OCI-LY3 (cell line): ENCODE measurements around the gene ZFAND3.
"Not testable (repeated sequence)": the region's sequence is repeated elsewhere in the genome, so short reads cannot be mapped to it uniquely, and the experiment has no call there.

Experiments
- H2AFZ ChIP-seq: fragments of 200-600, 300-600 bp; shearing (Covaris generic); 2 replicates; pipeline ENCODE4 v1.6.0; 2014; ENCODE audit warnings: antibody characterized with exemption, low read depth, low read length
- H3K27ac ChIP-seq: fragments of 200-600, 300-600 bp; sonication (generic); 2 replicates; pipeline ENCODE4 v1.5.1; 2014; ENCODE audit warnings: mild to moderate bottlenecking, low read length, moderate library complexity, mixed read lengths
- H3K27me3 ChIP-seq: fragments of 200-600, 300-600 bp; sonication (generic); 2 replicates; pipeline ENCODE4 v1.6.1; 2014; ENCODE audit warnings: low read depth, low read length, mixed read lengths
- H3K36me3 ChIP-seq: fragments of 200-600, 300-600 bp; sonication (generic); replicated peaks from 2 replicates; pipeline ENCODE3; 2014; ENCODE audit warnings: low read depth, low read length, mixed read lengths
- H3K4me1 ChIP-seq: fragments of 300-600, 200-600 bp; sonication (generic); 2 replicates; pipeline ENCODE4 v1.6.1; 2014; ENCODE audit warnings: low read length, mixed read lengths
- H3K4me2 ChIP-seq: fragments of 200-600, 300-600 bp; sonication (generic); 2 replicates; pipeline ENCODE4 v1.6.1; 2014; ENCODE audit warnings: low read length, mixed read lengths
- H3K4me3 ChIP-seq: fragments of 300-600, 200-600 bp; sonication (generic); 2 replicates; pipeline ENCODE4 v1.5.1; 2014; ENCODE audit warnings: antibody characterized with exemption, mild to moderate bottlenecking, low read length, moderate library complexity
- H3K79me2 ChIP-seq: fragments of 300-600, 200-600 bp; shearing (Covaris generic); 2 replicates; pipeline ENCODE4 v1.6.1; 2014; ENCODE audit warnings: mild to moderate bottlenecking, low read length, mixed read lengths
- H3K9ac ChIP-seq: fragments of 300-600, 200-600 bp; shearing (Covaris generic); 2 replicates; pipeline ENCODE4 v1.6.0; 2014; ENCODE audit warnings: mild to moderate bottlenecking, low read length, moderate library complexity
- H3K9me3 ChIP-seq: fragments of 200-600, 300-600 bp; shearing (Covaris generic); 2 replicates; pipeline ENCODE4 v1.6.1; 2014; ENCODE audit warnings: low read length, mixed read lengths; ENCODE audit not compliant: insufficient read depth
- H4K20me1 ChIP-seq: fragments of 200-600, 300-600 bp; sonication (generic); 2 replicates; pipeline ENCODE4 v1.6.1; 2016; ENCODE audit warnings: low read length, mixed read lengths; ENCODE audit not compliant: insufficient read depth
- EZH2phosphoT487 ChIP-seq: fragments of 200-600 bp; shearing (Covaris generic); IDR thresholded peaks from 2 replicates; pipeline ENCODE4 v1.6.1; 2018; ENCODE audit warnings: antibody characterized with exemption, mixed run types, low read depth
- TF ChIP-seq, protein P1 (sequence below): fragments of 200-600, 300-600 bp; sonication (generic); IDR thresholded peaks from 2 replicates; pipeline ENCODE4 v1.5.1; 2014; ENCODE audit warnings: antibody characterized with exemption, low read length, low read depth

Gene ZFAND3

DNA sequence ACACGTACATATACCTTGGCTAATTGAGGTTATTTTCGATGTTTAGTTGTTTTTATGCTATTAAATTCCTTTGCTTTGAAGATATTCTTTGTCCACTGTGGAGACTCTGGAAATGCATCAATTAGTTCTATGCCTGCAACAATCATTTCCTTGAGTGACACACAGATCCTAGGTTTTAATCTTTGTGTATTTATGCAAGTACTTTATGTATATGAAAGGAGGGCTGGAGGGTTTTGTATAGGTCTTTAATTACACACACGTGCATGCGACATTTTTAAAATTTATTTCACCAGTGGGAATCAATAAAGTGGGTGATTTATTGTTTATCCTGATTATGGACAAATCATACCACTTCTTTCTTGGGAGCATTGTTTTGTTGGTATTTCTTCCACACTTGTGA lies 57.3 kb downstream of the ZFAND3 start:
- peaks cover 64% of the 10 kb centered on the region for H3K79me2 ChIP-seq
- peaks cover 9% of the 10 kb centered on the region for H3K4me1 ChIP-seq
- TF ChIP-seq, protein P1, sequence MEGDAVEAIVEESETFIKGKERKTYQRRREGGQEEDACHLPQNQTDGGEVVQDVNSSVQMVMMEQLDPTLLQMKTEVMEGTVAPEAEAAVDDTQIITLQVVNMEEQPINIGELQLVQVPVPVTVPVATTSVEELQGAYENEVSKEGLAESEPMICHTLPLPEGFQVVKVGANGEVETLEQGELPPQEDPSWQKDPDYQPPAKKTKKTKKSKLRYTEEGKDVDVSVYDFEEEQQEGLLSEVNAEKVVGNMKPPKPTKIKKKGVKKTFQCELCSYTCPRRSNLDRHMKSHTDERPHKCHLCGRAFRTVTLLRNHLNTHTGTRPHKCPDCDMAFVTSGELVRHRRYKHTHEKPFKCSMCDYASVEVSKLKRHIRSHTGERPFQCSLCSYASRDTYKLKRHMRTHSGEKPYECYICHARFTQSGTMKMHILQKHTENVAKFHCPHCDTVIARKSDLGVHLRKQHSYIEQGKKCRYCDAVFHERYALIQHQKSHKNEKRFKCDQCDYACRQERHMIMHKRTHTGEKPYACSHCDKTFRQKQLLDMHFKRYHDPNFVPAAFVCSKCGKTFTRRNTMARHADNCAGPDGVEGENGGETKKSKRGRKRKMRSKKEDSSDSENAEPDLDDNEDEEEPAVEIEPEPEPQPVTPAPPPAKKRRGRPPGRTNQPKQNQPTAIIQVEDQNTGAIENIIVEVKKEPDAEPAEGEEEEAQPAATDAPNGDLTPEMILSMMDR = no peak
- no peak for TF ChIP-seq EZH2phosphoT487
- peaks cover 72% of the 10 kb centered on the region for H4K20me1 ChIP-seq
- no peak overlapping the region for H3K4me2 ChIP-seq
- peaks cover 3% of the 10 kb centered on the region for H3K36me3 ChIP-seq
- no peak overlapping the region for H3K27ac ChIP-seq
- H3K4me3 ChIP-seq = no peak overlapping the region
- no peak overlapping the region for H2AFZ ChIP-seq
- H3K27me3 ChIP-seq = no peaks in the 10 kb centered on the region
- H3K9ac ChIP-seq = no peak overlapping the region
- no peaks in the 10 kb centered on the region for H3K9me3 ChIP-seq

DNA sequence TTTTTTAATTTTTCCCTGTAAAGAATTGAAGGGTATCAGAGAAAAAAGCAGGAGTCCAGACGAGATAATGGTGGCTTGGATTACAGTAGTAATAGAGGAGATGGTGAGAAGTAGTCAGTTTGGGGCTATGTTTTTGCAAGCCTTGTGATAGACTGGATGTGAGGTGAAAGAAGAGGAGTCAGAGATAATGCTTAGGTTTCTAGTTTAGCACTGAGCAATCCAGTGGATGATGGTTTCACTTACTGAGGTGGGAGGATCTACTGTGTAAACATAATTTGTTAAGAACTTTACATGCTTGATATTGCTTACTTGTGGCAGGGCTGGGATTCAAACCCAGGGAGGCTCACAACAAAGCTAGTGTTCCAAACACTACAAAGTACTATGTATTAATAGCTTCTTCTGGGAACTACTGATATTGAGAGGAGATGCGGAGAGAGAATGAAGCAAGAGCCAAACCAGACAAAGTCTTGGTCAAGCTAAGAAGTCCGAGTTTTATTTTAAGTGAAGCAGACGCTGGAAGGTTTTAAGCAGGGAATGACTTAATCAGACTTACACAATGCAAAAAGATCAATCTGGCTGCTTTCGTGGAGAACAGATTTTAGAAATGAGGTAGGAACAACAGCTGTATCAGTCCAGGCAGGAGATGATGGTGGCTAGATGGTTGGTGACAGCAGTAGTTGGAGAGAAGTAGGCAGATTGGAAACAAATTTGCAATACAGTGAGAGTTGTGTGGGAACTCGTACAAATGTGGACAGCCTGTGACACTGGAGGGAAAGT lies 58.0 kb downstream of the ZFAND3 start:
- H2AFZ ChIP-seq = no peak overlapping the region
- H3K4me3 ChIP-seq = no peak overlapping the region
- peaks cover 10% of the 10 kb centered on the region for H3K4me1 ChIP-seq
- no peaks in the 10 kb centered on the region for H3K36me3 ChIP-seq
- H3K27ac ChIP-seq = no peak overlapping the region
- H3K9me3 ChIP-seq = no peaks in the 10 kb centered on the region
- H3K9ac ChIP-seq = no peak overlapping the region
- peaks cover 64% of the 10 kb centered on the region for H3K79me2 ChIP-seq
- no peak overlapping the region for H3K4me2 ChIP-seq
- TF ChIP-seq, protein P1 = no peak
- no peak for TF ChIP-seq EZH2phosphoT487
- H4K20me1 ChIP-seq = peaks cover 74% of the 10 kb centered on the region
- H3K27me3 ChIP-seq = no peaks in the 10 kb centered on the region

DNA sequence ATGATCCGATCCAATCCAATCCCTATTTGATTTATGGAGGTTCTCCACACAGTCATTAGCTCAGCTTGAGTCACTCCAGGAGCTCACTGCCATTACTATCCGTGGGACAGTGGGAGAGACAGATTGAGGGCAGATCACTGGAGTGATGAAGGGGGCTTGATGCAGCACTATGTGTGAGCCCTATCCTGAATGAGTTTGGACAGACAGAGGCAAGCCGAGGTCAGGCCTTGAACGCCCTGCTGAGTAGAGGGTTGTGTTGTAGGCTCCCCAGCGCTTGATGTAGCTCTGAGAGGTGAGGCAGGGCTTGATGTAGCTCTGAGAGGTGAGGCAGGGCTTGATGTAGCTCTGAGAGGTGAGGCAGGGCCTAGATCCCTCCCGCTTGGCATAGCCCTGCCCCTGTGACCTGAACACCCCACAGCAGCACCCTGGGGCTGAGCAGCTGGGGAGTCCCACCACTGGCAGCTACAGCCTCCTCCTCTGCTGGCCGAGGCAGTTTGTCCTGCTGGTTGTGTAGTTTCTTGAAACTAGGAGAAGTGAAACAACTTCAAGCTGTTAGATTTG lies 58.7 kb downstream of the ZFAND3 start:
- no peak overlapping the region for H3K4me2 ChIP-seq
- H3K9ac ChIP-seq = no peak overlapping the region
- H3K4me1 ChIP-seq = peaks cover 10% of the 10 kb centered on the region
- H3K27ac ChIP-seq = no peak overlapping the region
- H3K79me2 ChIP-seq = peaks cover 65% of the 10 kb centered on the region
- no peak overlapping the region for H3K4me3 ChIP-seq
- H3K36me3 ChIP-seq = no peaks in the 10 kb centered on the region
- H3K9me3 ChIP-seq = no peaks in the 10 kb centered on the region
- TF ChIP-seq EZH2phosphoT487 = no peak
- TF ChIP-seq, protein P1 = no peak
- H3K27me3 ChIP-seq = no peaks in the 10 kb centered on the region
- H2AFZ ChIP-seq = no peak overlapping the region
- peaks cover 79% of the 10 kb centered on the region for H4K20me1 ChIP-seq

DNA sequence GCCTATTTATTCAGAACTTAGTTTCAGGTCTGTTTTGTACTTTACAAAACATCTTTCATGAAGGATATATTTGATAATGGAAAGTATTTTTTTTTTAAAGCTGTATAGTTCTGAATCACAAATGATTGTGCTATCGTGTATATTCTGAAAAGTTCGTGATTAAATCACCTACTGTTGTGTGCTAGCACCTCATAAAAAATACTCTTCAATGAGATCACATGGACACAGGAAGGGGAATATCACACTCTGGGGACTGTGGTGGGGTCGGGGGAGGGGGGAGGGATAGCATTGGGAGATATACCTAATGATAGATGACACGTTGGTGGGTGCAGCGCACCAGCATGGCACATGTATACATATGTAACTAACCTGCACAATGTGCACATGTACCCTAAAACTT lies 61.1 kb downstream of the ZFAND3 start:
- Histone ChIP-seq H3K4me1 (peaks cover 10% of the 10 kb centered on the region), H3K79me2 (peaks cover 60% of the 10 kb centered on the region), H4K20me1 (peaks cover 78% of the 10 kb centered on the region)
- H3K9me3 ChIP-seq, H3K4me3 ChIP-seq, H3K9ac ChIP-seq, H3K27ac ChIP-seq, H3K4me2 ChIP-seq, H3K27me3 ChIP-seq, H3K36me3 ChIP-seq, H2AFZ ChIP-seq: not testable (repeated sequence)
